OCI-LY1 (cell line): ENCODE results near the gene SSTR4.

Source experiments
- H2AFZ ChIP-seq: fragments of 200-600 bp; sonication (generic), shearing (Covaris generic); 2 replicates; pipeline ENCODE4 v1.6.0; 2014; ENCODE audit warnings: antibody characterized with exemption, mild to moderate bottlenecking, low read length
- H3F3A ChIP-seq: fragments of 200-600 bp; sonication (generic), shearing (Covaris generic); 2 replicates; pipeline ENCODE4 v1.6.0; 2014; ENCODE audit warnings: mild to moderate bottlenecking, antibody characterized with exemption, low read length, moderate library complexity; ENCODE audit not compliant: insufficient read depth
- H3K27ac ChIP-seq: fragments of 200-600 bp; sonication (generic); 2 replicates; pipeline ENCODE4 v1.5.1; 2014; ENCODE audit warnings: low read length, mixed run types, mild to moderate bottlenecking, low read depth; ENCODE audit not compliant: poor library complexity, severe bottlenecking
- H3K27me3 ChIP-seq: fragments of 200-600 bp; sonication (generic); 2 replicates; pipeline ENCODE4 v1.6.0; 2014; ENCODE audit warnings: antibody characterized with exemption, mild to moderate bottlenecking, low read length, moderate library complexity; ENCODE audit not compliant: insufficient read depth
- H3K36me3 ChIP-seq: fragments of 200-600 bp; sonication (generic); 2 replicates; pipeline ENCODE4 v1.6.1; 2014; ENCODE audit warnings: mild to moderate bottlenecking, antibody characterized with exemption, low read length, moderate library complexity, mixed read lengths; ENCODE audit not compliant: insufficient read depth
- H3K4me1 ChIP-seq: fragments of 200-600 bp; sonication (generic); 2 replicates; pipeline ENCODE4 v1.5.1; 2014; ENCODE audit warnings: mild to moderate bottlenecking, low read length, moderate library complexity; ENCODE audit not compliant: insufficient read depth, severe bottlenecking
- H3K4me2 ChIP-seq: fragments of 200-600 bp; sonication (generic), shearing (Covaris generic); 2 replicates; pipeline ENCODE4 v1.6.1; 2014; ENCODE audit warnings: low read length
- H3K4me3 ChIP-seq: fragments of 200-600 bp; sonication (generic); 2 replicates; pipeline ENCODE4 v1.5.1; 2014; ENCODE audit warnings: low read length, low read depth, mild to moderate bottlenecking, mixed read lengths; ENCODE audit not compliant: poor library complexity, severe bottlenecking
- H3K79me2 ChIP-seq: fragments of 200-600 bp; shearing (Covaris generic); 2 replicates; pipeline ENCODE4 v1.6.1; 2016; ENCODE audit warnings: mixed run types, low read length, mixed read lengths; ENCODE audit not compliant: insufficient read depth
- H3K9ac ChIP-seq: fragments of 200-600 bp; sonication (generic), shearing (Covaris generic); 2 replicates; pipeline ENCODE4 v1.6.1; 2014; ENCODE audit warnings: mild to moderate bottlenecking, low read length, mixed read lengths
- H3K9me2 ChIP-seq: fragments of 200-600 bp; sonication (generic), shearing (Covaris generic); 2 replicates; pipeline ENCODE4 v1.6.1; 2014; ENCODE audit warnings: low read depth, mild to moderate bottlenecking, low read length, mixed read lengths
- H3K9me3 ChIP-seq: fragments of 200-600 bp; shearing (Covaris generic); 2 replicates; pipeline ENCODE4 v1.6.1; 2014; ENCODE audit warnings: low read length, mixed read lengths
- H4K20me1 ChIP-seq: fragments of 200-600 bp; sonication (generic), shearing (Covaris generic); 2 replicates; pipeline ENCODE4 v1.6.0; 2016; ENCODE audit warnings: mild to moderate bottlenecking, low read length; ENCODE audit not compliant: insufficient read depth
- EZH2 ChIP-seq: fragments of 200-600 bp; sonication (generic), shearing (Covaris generic); IDR thresholded peaks from 2 replicates; pipeline ENCODE4 v1.8.0; 2017; ENCODE audit warnings: borderline replicate concordance, mixed run types, mild to moderate bottlenecking, antibody characterized with exemption, low read length, moderate library complexity, mixed read lengths
- TF ChIP-seq, protein P1 (sequence below): fragments of 200-600 bp; sonication (generic), shearing (Covaris generic); IDR thresholded peaks from 2 replicates; pipeline ENCODE4 v1.5.1; 2017; ENCODE audit warnings: mild to moderate bottlenecking, antibody characterized with exemption, low read length, moderate library complexity, mixed read lengths

SSTR4 gene

DNA sequence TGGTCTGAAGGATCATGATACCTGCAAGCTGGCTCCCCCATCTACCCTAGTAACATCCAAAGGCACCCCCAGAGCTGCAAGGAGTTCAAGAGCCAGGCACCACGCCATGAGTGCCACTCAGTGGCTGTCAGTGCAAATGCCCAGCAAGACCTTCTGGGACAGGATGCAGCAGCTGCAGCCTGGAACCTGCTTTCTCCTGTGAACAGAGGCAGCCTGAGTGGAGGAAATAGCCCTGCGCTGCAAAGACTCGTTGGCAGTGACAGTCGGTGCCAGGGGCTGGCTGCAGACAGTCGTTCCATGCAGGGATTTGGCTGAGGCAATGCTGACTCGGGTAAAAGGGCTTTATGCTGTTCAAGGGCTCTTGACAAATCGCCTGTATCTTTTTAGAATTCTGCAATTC, 15.7 kb upstream of the SSTR4 start:
- no peaks in the 10 kb centered on the region for H3K9me3 ChIP-seq
- H4K20me1 ChIP-seq: no peaks in the 10 kb centered on the region
- TF ChIP-seq, protein P1, sequence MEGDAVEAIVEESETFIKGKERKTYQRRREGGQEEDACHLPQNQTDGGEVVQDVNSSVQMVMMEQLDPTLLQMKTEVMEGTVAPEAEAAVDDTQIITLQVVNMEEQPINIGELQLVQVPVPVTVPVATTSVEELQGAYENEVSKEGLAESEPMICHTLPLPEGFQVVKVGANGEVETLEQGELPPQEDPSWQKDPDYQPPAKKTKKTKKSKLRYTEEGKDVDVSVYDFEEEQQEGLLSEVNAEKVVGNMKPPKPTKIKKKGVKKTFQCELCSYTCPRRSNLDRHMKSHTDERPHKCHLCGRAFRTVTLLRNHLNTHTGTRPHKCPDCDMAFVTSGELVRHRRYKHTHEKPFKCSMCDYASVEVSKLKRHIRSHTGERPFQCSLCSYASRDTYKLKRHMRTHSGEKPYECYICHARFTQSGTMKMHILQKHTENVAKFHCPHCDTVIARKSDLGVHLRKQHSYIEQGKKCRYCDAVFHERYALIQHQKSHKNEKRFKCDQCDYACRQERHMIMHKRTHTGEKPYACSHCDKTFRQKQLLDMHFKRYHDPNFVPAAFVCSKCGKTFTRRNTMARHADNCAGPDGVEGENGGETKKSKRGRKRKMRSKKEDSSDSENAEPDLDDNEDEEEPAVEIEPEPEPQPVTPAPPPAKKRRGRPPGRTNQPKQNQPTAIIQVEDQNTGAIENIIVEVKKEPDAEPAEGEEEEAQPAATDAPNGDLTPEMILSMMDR: no peak
- no peak for TF ChIP-seq EZH2
- no peaks in the 10 kb centered on the region for H3K36me3 ChIP-seq
- H3K9ac ChIP-seq: no peak overlapping the region
- H2AFZ ChIP-seq: no peak overlapping the region
- no peak overlapping the region for H3K4me2 ChIP-seq
- H3K27me3 ChIP-seq: no peaks in the 10 kb centered on the region
- no peak overlapping the region for H3K4me3 ChIP-seq
- H3F3A ChIP-seq: no peaks in the 10 kb centered on the region
- H3K79me2 ChIP-seq: no peaks in the 10 kb centered on the region
- no peak overlapping the region for H3K27ac ChIP-seq
- no peaks in the 10 kb centered on the region for H3K4me1 ChIP-seq
- no peaks in the 10 kb centered on the region for H3K9me2 ChIP-seq

DNA sequence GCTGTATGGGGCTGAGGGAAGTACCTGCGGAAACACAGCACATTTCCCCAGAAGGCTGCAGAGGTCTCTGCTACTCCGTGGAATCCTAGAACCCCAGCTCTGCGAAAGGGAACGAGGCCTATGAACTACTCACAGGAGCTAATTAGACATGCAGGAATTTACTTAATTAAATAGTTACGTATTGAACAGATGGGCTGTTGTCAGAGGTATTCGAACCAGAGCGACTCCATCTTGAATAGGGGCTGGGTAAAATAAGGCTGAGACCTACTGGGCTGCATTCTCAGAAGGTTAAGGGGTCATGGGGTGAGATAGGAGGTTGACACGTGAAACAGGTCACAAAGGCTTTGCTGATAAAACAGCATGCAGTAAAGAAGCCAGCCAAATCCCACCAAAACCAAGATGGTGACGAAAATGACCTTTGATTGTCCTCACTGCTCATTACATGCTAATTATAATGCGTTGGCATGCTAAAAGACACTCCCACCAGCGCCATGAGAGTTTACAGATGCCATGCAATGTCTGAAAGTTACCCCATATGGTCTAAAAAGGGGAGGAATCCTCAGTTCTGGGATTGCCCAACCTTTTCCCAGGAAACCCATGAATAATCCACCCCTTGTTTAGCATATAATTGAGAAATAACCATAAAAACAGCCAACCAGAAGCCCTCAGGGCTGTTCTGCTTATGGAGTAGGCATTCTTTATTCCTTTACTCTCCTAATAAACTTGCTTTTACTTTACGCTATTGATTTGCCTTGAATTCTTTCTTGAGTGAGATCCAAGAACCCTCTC, 14.7 kb upstream of the SSTR4 start:
- Histone ChIP-seq H3K27ac (no peak overlapping the region), H3K79me2 (no peaks in the 10 kb centered on the region), H2AFZ (no peak overlapping the region), H3K9me2 (no peaks in the 10 kb centered on the region), H3K27me3 (no peaks in the 10 kb centered on the region), H3K4me1 (no peaks in the 10 kb centered on the region), H4K20me1 (no peaks in the 10 kb centered on the region), H3K36me3 (no peaks in the 10 kb centered on the region), H3F3A (no peaks in the 10 kb centered on the region), H3K4me3 (no peak overlapping the region), H3K9me3 (no peaks in the 10 kb centered on the region), H3K9ac (no peak overlapping the region), H3K4me2 (no peak overlapping the region)
- TF ChIP-seq, protein P1: no peak
- no peak for TF ChIP-seq EZH2

DNA sequence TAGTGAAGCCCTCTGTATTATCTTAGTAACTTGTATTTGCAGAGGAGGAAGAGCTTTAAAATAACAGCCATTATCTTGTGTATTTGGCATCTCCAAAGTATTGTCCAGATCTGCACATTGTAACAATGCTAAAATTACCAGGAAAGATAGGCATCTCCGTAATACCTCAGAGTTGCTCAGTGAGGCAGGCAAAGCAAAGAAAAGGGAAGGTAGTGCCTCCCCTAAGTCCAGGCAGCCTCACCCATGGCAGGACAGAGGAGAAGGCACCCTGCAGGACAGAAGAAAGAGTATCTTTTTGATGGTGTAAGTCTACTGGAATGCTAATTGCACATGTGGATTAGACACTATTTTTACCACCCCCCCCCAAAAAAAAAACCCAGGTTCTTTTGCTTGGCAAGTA, 13.6 kb upstream of the SSTR4 start:
- Histone ChIP-seq H3K9me2 (no peaks in the 10 kb centered on the region), H3K27me3 (no peaks in the 10 kb centered on the region), H3K4me3 (no peak overlapping the region), H2AFZ (no peak overlapping the region), H3K9ac (no peak overlapping the region), H3F3A (no peaks in the 10 kb centered on the region), H3K9me3 (no peaks in the 10 kb centered on the region), H3K4me2 (no peak overlapping the region), H4K20me1 (no peaks in the 10 kb centered on the region), H3K79me2 (no peaks in the 10 kb centered on the region), H3K4me1 (no peaks in the 10 kb centered on the region), H3K27ac (no peak overlapping the region), H3K36me3 (no peaks in the 10 kb centered on the region)
- no peak for TF ChIP-seq EZH2
- TF ChIP-seq, protein P1: no peak
